HTERT RPE-1 (cell line): ENCODE results near the gene MRPS22.
"Not testable (repeated sequence)": the region's sequence is repeated elsewhere in the genome, so short reads cannot be mapped to it uniquely, and the experiment has no call there.

Experiments used
- in situ Hi-C: fragments of 300-500 bp; cut with MboI; formaldehyde crosslinking; loops from 4 replicates; pipeline ENCODE4 v1.14.3; 2020; ENCODE audit warnings: low sequenced_read_pairs

The MRPS22 gene

DNA sequence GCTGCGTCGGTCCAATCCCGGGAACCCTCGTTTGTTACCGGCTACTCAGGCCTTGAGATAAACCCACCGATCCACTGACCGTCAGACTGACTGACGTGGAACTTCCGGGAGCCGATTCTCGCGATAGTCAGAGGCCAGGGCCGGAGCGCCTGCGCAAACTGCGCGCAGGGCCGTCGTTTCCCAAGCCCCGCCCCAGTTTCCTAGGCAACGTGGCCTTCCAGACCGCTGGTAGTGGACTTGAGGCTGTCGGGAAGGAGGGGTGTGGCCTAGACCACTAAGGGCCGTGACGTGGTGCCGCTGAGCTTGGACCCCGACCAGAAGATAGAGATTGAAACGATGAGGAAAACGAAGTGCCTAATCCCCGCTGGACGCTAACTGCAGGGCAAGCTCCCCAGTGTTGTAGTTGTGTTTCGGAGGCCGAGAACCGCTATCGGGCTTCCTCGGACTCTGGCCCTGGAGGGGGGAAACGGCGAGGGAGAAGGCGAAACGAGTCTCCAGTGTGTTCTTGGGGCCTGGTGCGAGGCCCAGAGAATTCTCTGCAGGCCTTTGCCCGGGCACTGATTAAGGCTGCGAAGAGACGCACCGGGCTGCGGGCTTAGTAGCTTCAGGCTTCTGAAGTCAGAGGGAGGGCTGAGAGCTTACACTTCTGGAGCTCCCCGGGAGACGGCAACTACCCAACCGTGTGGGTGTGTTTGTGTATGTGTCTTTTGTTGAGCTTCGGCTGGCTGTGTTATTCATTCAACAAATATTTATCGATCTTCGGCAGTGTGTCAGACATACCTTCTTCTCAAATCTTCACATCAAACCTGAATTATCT, 45.9 kb downstream of the MRPS22 start, which contains the start of gene COPB2:
COPB2 (minus strand) TSS at position 96 of the 817 bp plus-strand sequence. CDS start 97 bp downstream, outside the sequence.
- in situ Hi-C loops: no loop called here

DNA sequence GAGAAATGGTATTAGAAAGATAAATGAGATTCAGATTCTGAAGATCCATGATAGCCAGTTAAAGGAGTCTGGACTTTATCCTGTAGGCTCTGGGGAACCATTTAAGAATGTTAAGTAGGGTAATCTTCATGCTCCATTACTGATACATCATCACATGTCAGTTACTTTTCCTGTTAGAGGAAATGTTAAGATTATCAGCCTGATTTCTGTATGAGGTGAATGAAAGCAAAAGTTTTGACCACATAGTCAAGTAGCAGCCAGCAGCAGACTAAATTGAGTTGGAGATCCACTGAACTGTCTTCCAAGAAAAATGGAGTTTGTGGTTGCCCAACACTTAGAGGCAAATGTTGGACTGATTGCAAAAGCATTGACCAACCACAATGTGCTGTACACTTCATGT, 50.3 kb downstream of the MRPS22 start:
- in situ Hi-C loops: no loop called here

DNA sequence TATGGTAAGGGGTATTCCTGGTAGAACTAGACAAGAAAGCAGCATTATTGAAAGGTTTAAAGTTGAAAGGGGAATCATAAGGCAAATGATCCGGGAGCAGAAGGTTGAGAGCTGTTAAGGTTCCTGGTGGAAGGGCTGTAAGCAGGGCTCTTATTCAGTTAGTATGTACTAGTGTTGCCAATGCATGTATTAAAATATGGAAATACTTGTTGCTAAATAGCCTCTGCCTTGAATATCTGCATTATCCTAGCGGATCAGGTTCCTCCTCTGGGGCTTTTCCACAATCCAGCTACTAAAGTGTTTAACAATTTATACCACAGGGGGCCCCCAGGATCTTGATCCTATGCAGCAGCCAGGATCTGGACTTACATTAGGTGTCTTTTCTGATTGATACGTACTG, 52.9 kb downstream of the MRPS22 start:
- in situ Hi-C loops: no loop called here

DNA sequence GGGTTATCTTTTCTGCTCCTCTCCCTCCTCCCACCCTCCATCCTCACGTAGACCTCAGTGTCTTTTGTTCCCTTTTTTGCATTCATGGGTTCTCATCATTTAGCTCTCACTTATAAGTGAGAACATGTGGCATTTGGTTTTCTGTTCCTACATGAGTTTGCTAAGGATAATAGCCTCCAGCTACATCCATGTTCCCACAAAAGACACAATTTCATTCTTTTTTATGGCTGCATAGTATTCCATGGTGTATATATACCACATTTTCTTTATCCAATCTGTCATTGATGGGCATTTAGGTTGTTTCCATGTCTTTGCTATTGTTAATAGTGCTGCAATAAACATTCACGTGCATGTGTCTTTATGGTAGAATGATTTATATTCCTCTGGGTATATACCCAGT, 57.3 kb downstream of the MRPS22 start:
- in situ Hi-C loops: not testable (repeated sequence)
